Keratinocyte (primary cell): ENCODE measurements around the gene SNRNP25. TPM values are rescaled to one million over a fixed set of nuclear protein-coding genes. Genes with fewer than 3 reads are reported as not detected.

ENCODE experiments used
- DNase-seq: peaks from one replicate; pipeline ENCODE4 v3.0.0-alpha.2; 2011; ENCODE audit warnings: low read depth, missing footprints, low spot score
- FAIRE-seq: peaks from 2 replicates; lab custom pipeline; 2011; peaks lifted over from hg19 to GRCh38; lab: Jason Lieb, UNC
- H2AFZ ChIP-seq: 2 replicates; pipeline ENCODE4 v1.6.0; 2012; ENCODE audit warnings: low read length, control low read depth, inconsistent platforms; ENCODE audit not compliant: control insufficient read depth
- H3K27ac ChIP-seq: 2 replicates; pipeline ENCODE4 v1.5.1; 2011; ENCODE audit warnings: low read length; ENCODE audit not compliant: control insufficient read depth, insufficient read depth
- H3K27me3 ChIP-seq: 3 replicates; pipeline ENCODE4 v1.6.0; 2011; ENCODE audit warnings: low read length; ENCODE audit not compliant: control insufficient read depth, insufficient read depth; ENCODE audit errors: extremely low read depth
- H3K36me3 ChIP-seq, 2 experiments: 2 replicates in 1 of 2; 3 replicates in 1 of 2; pipeline ENCODE4 v1.5.1; 2011; ENCODE audit warnings: low read length in 2 of 2, mild to moderate bottlenecking in 1 of 2; ENCODE audit not compliant: control insufficient read depth in 2 of 2, insufficient read depth in 2 of 2; ENCODE audit errors: extremely low read depth in 1 of 2
- H3K4me1 ChIP-seq: 3 replicates; pipeline ENCODE4 v1.5.1; 2011; ENCODE audit warnings: low read length; ENCODE audit not compliant: control insufficient read depth, insufficient read depth; ENCODE audit errors: extremely low read depth
- H3K4me2 ChIP-seq: 3 replicates; pipeline ENCODE4 v1.6.0; 2011; ENCODE audit warnings: low read depth, low read length; ENCODE audit not compliant: control insufficient read depth, insufficient read depth; ENCODE audit errors: extremely low read depth
- H3K4me3 ChIP-seq, 3 experiments: fragments of 200-600 bp in 1 of 3; sonication (generic) in 1 of 3; 2 replicates in 2 of 3; 3 replicates in 1 of 3; pipeline ENCODE4 v1.5.1; 2011 to 2016; ENCODE audit warnings: low read length in 3 of 3, mild to moderate bottlenecking in 3 of 3, control low read depth in 2 of 3, inconsistent platforms in 1 of 3, low read depth in 1 of 3, mixed read lengths in 1 of 3, mixed run types in 1 of 3, moderate library complexity in 1 of 3; ENCODE audit not compliant: control insufficient read depth in 2 of 3, insufficient read depth in 2 of 3; ENCODE audit errors: extremely low read depth in 1 of 3
- H3K79me2 ChIP-seq: 2 replicates; pipeline ENCODE4 v1.6.0; 2012; ENCODE audit warnings: low read length; ENCODE audit not compliant: control insufficient read depth, insufficient read depth
- H3K9ac ChIP-seq: 3 replicates; pipeline ENCODE4 v1.6.0; 2011; ENCODE audit warnings: low read length; ENCODE audit not compliant: control insufficient read depth, insufficient read depth; ENCODE audit errors: extremely low read depth
- H3K9me1 ChIP-seq: 3 replicates; pipeline ENCODE4 v1.6.0; 2011; ENCODE audit warnings: low read length; ENCODE audit not compliant: control insufficient read depth, insufficient read depth; ENCODE audit errors: extremely low read depth
- H3K9me3 ChIP-seq: 2 replicates; pipeline ENCODE4 v1.5.1; 2012; ENCODE audit warnings: low read depth, low read length; ENCODE audit not compliant: control insufficient read depth
- H4K20me1 ChIP-seq: 3 replicates; pipeline ENCODE4 v1.6.0; 2011; ENCODE audit warnings: low read length; ENCODE audit not compliant: control insufficient read depth, insufficient read depth; ENCODE audit errors: extremely low read depth
- CTCF ChIP-seq, 3 experiments: IDR thresholded peaks in 1 of 3; conservative IDR thresholded peaks in 1 of 3; optimal IDR thresholded peaks in 1 of 3; 2 replicates in 2 of 3; 3 replicates in 1 of 3; pipeline versions ENCODE3 to v1.5.1; 2011; ENCODE audit warnings: low read length in 3 of 3, mild to moderate bottlenecking in 3 of 3, moderate library complexity in 2 of 3, control low read depth in 1 of 3, inconsistent platforms in 1 of 3; ENCODE audit not compliant: insufficient read depth in 2 of 3; ENCODE audit errors: extremely low read depth in 1 of 3
- EZH2 ChIP-seq: IDR thresholded peaks from one replicate; pipeline ENCODE4 v1.6.1; 2012; ENCODE audit warnings: inconsistent platforms, mild to moderate bottlenecking, low read length, moderate library complexity
- dilution Hi-C: fragments of 300-500 bp; cut with MboI; formaldehyde crosslinking; loops from one replicate; pipeline ENCODE4 v1.7.0; 2020; ENCODE audit warnings: low sequenced_read_pairs; ENCODE audit not compliant: extremely low pct_ligation_motif_present
- polyA plus RNA-seq, 5 experiments: library from polyadenylated mRNA; depleted of rRNA in 3 of 5; stranded (reverse) in 3 of 5; stranded (forward) in 1 of 5; unstranded in 1 of 5; fragments of >200 nt; gene quantifications; 1 replicate in 1 of 5; 2 replicates in 3 of 5; 3 replicates in 1 of 5; pipeline versions ENCODE4 v1.2.1 to v1.2.3, GENCODE V29; 2011 to 2012; ENCODE audit warnings: missing spikeins in 2 of 5, low read depth in 1 of 5, low replicate concordance in 1 of 5

Gene SNRNP25
- polyA plus RNA-seq, 1 donor (not counting 4 experiments of a cell fraction or from before 2014, with no cell fraction given), result 45.9 TPM

DNA sequence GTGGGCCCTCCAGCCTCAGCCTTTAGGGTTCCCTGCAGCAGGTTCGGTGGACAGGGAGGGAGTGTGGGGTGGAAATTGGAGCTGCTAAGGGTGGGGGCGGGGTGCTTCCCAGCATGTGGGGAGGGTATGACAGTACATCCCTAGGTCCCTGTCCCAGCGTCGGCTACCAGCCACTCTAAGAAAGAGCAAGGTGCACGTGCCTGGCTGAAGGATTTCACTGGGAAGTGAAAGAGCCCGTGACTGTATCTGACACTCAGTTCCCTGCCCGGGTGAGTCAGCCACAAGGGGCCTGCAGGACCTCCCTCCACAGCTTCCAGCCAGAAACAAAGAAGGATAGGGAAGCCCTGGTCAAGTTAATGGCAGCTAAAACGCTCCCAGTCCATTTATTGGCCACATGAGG is 4.1 kb downstream of the SNRNP25 start:
- H3K9me1 ChIP-seq, result no peaks in the 10 kb centered on the region
- H3K4me2 ChIP-seq, result no peak overlapping the region
- no peaks in the 10 kb centered on the region for H4K20me1 ChIP-seq
- H3K9ac ChIP-seq, result no peak overlapping the region
- no peaks in the 10 kb centered on the region for H3K27me3 ChIP-seq
- peaks cover 33 to 36% of the 10 kb centered on the region in 2 experiments for H3K36me3 ChIP-seq
- no peak overlapping the region for H3K27ac ChIP-seq
- dilution Hi-C loops, result no loop called here
- H3K4me1 ChIP-seq, result peaks cover 4% of the 10 kb centered on the region
- no peak overlapping the region for H3K4me3 ChIP-seq
- H2AFZ ChIP-seq, result no peak overlapping the region
- DNase-seq (no peak), FAIRE-seq (no peak)
- H3K9me3 ChIP-seq, result no peaks in the 10 kb centered on the region
- H3K79me2 ChIP-seq, result peaks cover 13% of the 10 kb centered on the region
- TF ChIP-seq CTCF (optimal IDR thresholded peaks at IDR 0.05 in 1 of 3, IDR thresholded peaks at IDR 0.05 in 1 of 3, conservative IDR thresholded peaks at IDR 0.05 in 1 of 3; ENCODE audit: extremely low read depth in 1 of 3, insufficient read depth in 2 of 3, low read length in 3 of 3) (no peak), EZH2 (no peak)

- Histone ChIP-seq H3K27me3 (no peaks in the 10 kb centered on the region), H3K4me1 (peaks cover 4% of the 10 kb centered on the region), H3K4me2 (no peak overlapping the region), H3K9me1 (no peaks in the 10 kb centered on the region), H2AFZ (no peak overlapping the region), H3K9me3 (no peaks in the 10 kb centered on the region), H3K27ac (no peak overlapping the region), H3K9ac (no peak overlapping the region), H3K4me3 (no peak overlapping the region), H3K36me3 (peaks cover 40 to 41% of the 10 kb centered on the region in 2 experiments), H4K20me1 (no peaks in the 10 kb centered on the region), H3K79me2 (peaks cover 7% of the 10 kb centered on the region)
- FAIRE-seq (no peak), DNase-seq (no peak)
- no peak for TF ChIP-seq CTCF (optimal IDR thresholded peaks at IDR 0.05 in 1 of 3, IDR thresholded peaks at IDR 0.05 in 1 of 3, conservative IDR thresholded peaks at IDR 0.05 in 1 of 3; ENCODE audit: extremely low read depth in 1 of 3, insufficient read depth in 2 of 3, low read length in 3 of 3)
- no peak for TF ChIP-seq EZH2
- dilution Hi-C loops, result no loop called here
Measured at GRCh38 chr16:58491-59439, 5.1 kb downstream of the SNRNP25 start.
